Peyer's patch (tissue), 4 donors: ENCODE results near the gene NFASC. TPM values are rescaled to one million over a fixed set of nuclear protein-coding genes. Genes with fewer than 3 reads are reported as not detected.

Experiments used
- DNase-seq, 3 donors: peaks; one replicate each; pipeline ENCODE4 v3.0.0-alpha.2; 2017 to 2019
- H3K27ac ChIP-seq, 4 donors: fragments of 200-600 bp; sonication (generic); one replicate each; pipeline ENCODE4 v1.5.1; 2016 to 2019
- H3K27me3 ChIP-seq, 2 donors: fragments of 200-600 bp; sonication (generic); one replicate each; pipeline ENCODE4 v1.5.1; 2019
- H3K36me3 ChIP-seq, 3 donors: fragments of 200-600 bp; sonication (generic); one replicate each; pipeline ENCODE4 v1.5.1; 2016 to 2019
- H3K4me1 ChIP-seq, 4 donors: fragments of 200-600 bp; sonication (generic); one replicate each; pipeline ENCODE4 v1.5.1; 2016 to 2019
- H3K4me3 ChIP-seq, 4 donors: fragments of 200-600 bp; sonication (generic); 1 replicate in 3 of 4; 2 replicates in 1 of 4; pipeline ENCODE4 v1.5.1; 2016 to 2019; ENCODE audit warnings: mild to moderate bottlenecking in 1 of 4
- H3K9me3 ChIP-seq, 4 donors: fragments of 200-600 bp; sonication (generic); one replicate each; pipeline ENCODE4 v1.5.1; 2016 to 2019; ENCODE audit warnings: mild to moderate bottlenecking in 1 of 4
- CTCF ChIP-seq, 6 experiments: fragments of 450-650 bp in 4 of 6; fragments of 200-600 bp in 2 of 6; sonication (generic) in 1 of 6; IDR thresholded peaks; one replicate each; pipeline ENCODE4 v1.5.1; 2017 to 2019; ENCODE audit warnings: antibody characterized with exemption in 6 of 6, mild to moderate bottlenecking in 3 of 6, moderate library complexity in 1 of 6
- POLR2A ChIP-seq, 2 donors: fragments of 450-650 bp; IDR thresholded peaks; one replicate each; pipeline ENCODE4 v1.5.1; 2017; ENCODE audit warnings: antibody characterized with exemption in 2 of 2, mild to moderate bottlenecking in 2 of 2, moderate library complexity in 2 of 2
- total RNA-seq, 4 donors: library from RNA; depleted of rRNA; stranded (reverse); fragments of >200 nt; gene quantifications; one replicate each; pipeline ENCODE4 v1.1.0, GENCODE V29; 2016

NFASC gene
- total RNA-seq, 4 donors from 2014 or later = 3.2 to 90.0 (median 13.2) TPM

GRCh38 chr1:205003358-205004131 lies 132.9 kb downstream of the NFASC start:
- Histone ChIP-seq H3K4me3 (no peak overlapping the region), H3K36me3 (no peaks in the 10 kb centered on the region), H3K27me3 (no peaks in the 10 kb centered on the region), H3K27ac (no peak overlapping the region), H3K9me3 (no peaks in the 10 kb centered on the region), H3K4me1 (no peaks in the 10 kb centered on the region)
- TF ChIP-seq CTCF (IDR thresholded peaks at IDR 0.05) (no peak), POLR2A (IDR thresholded peaks at IDR 0.05) (no peak)
- no peak for DNase-seq

GRCh38 chr1:205004351-205004750 lies 133.7 kb downstream of the NFASC start:
- Histone ChIP-seq H3K27me3 (no peaks in the 10 kb centered on the region), H3K4me1 (no peaks in the 10 kb centered on the region), H3K27ac (no peak overlapping the region), H3K9me3 (no peaks in the 10 kb centered on the region), H3K36me3 (no peaks in the 10 kb centered on the region), H3K4me3 (no peak overlapping the region)
- no peak for TF ChIP-seq POLR2A (IDR thresholded peaks at IDR 0.05)
- no peak for TF ChIP-seq CTCF (IDR thresholded peaks at IDR 0.05)
- no peak for DNase-seq

GRCh38 chr1:205008896-205009295 lies 138.2 kb downstream of the NFASC start:
- TF ChIP-seq CTCF (IDR thresholded peaks at IDR 0.05) (no peak), POLR2A (IDR thresholded peaks at IDR 0.05) (no peak)
- no peak for DNase-seq
- Histone ChIP-seq H3K4me1 (no peaks in the 10 kb centered on the region), H3K27me3 (no peaks in the 10 kb centered on the region), H3K9me3 (no peaks in the 10 kb centered on the region), H3K36me3 (no peaks in the 10 kb centered on the region), H3K27ac (no peak overlapping the region), H3K4me3 (no peak overlapping the region)

GRCh38 chr1:205009670-205010069 lies 139.0 kb downstream of the NFASC start:
- H3K9me3 ChIP-seq = no peaks in the 10 kb centered on the region
- no peaks in the 10 kb centered on the region for H3K36me3 ChIP-seq
- no peak overlapping the region for H3K4me3 ChIP-seq
- DNase-seq = no peak
- TF ChIP-seq POLR2A (IDR thresholded peaks at IDR 0.05) = no peak
- no peak for TF ChIP-seq CTCF (IDR thresholded peaks at IDR 0.05)
- no peak overlapping the region for H3K27ac ChIP-seq
- no peaks in the 10 kb centered on the region for H3K27me3 ChIP-seq
- no peaks in the 10 kb centered on the region for H3K4me1 ChIP-seq

GRCh38 chr1:205012391-205013140 lies 141.9 kb downstream of the NFASC start:
- H3K27ac ChIP-seq = no peak overlapping the region
- no peaks in the 10 kb centered on the region for H3K9me3 ChIP-seq
- no peaks in the 10 kb centered on the region for H3K36me3 ChIP-seq
- no peaks in the 10 kb centered on the region for H3K4me1 ChIP-seq
- H3K4me3 ChIP-seq = no peak overlapping the region
- DNase-seq = no peak
- TF ChIP-seq CTCF (IDR thresholded peaks at IDR 0.05) (no peak), POLR2A (IDR thresholded peaks at IDR 0.05) (no peak)
- no peaks in the 10 kb centered on the region for H3K27me3 ChIP-seq
